H9 (cell line): ENCODE measurements around the gene CCNY. TPM values are rescaled to one million over a fixed set of nuclear protein-coding genes. Genes with fewer than 3 reads are reported as not detected.

Experiments
- DNase-seq: peaks from one replicate; pipeline ENCODE4 v3.0.0-alpha.2; 2017
- H2AFZ ChIP-seq: one replicate; pipeline ENCODE4 v1.6.1; 2013; ENCODE audit warnings: mild to moderate bottlenecking, low read length, control low read depth, moderate library complexity
- H2AK5ac ChIP-seq: 2 replicates; pipeline ENCODE4 v1.6.1; 2013; ENCODE audit warnings: low read length, control low read depth, mixed read lengths; ENCODE audit not compliant: insufficient read length
- H2BK120ac ChIP-seq: one replicate; pipeline ENCODE4 v1.6.1; 2013; ENCODE audit warnings: low read depth, mild to moderate bottlenecking, low read length, control low read depth, inconsistent platforms; ENCODE audit not compliant: poor library complexity, severe bottlenecking
- H2BK12ac ChIP-seq: 2 replicates; pipeline ENCODE4 v1.6.1; 2013; ENCODE audit warnings: low read length, control low read depth, mixed read lengths, low read depth; ENCODE audit not compliant: insufficient read length
- H2BK15ac ChIP-seq: 2 replicates; pipeline ENCODE4 v1.6.1; 2013; ENCODE audit warnings: low read depth, low read length, control low read depth
- H2BK20ac ChIP-seq: one replicate; pipeline ENCODE4 v1.6.1; 2013; ENCODE audit warnings: low read depth, mild to moderate bottlenecking, low read length, control low read depth, inconsistent platforms; ENCODE audit not compliant: poor library complexity, severe bottlenecking
- H2BK5ac ChIP-seq: 2 replicates; pipeline ENCODE4 v1.6.1; 2013; ENCODE audit warnings: low read length, control low read depth, mixed read lengths; ENCODE audit not compliant: insufficient read length
- H3K14ac ChIP-seq: 2 replicates; pipeline ENCODE4 v1.6.1; 2013; ENCODE audit warnings: low read length, control low read depth; ENCODE audit not compliant: insufficient read depth
- H3K18ac ChIP-seq: 2 replicates; pipeline ENCODE4 v1.6.1; 2013; ENCODE audit warnings: low read depth, mild to moderate bottlenecking, mixed read lengths, low read length, control low read depth; ENCODE audit not compliant: insufficient read length
- H3K23ac ChIP-seq: 2 replicates; pipeline ENCODE4 v1.6.1; 2013; ENCODE audit warnings: low read length, control low read depth, mixed read lengths, low read depth; ENCODE audit not compliant: insufficient read length
- H3K23me2 ChIP-seq: 2 replicates; pipeline ENCODE4 v1.6.1; 2013; ENCODE audit warnings: low read depth, mild to moderate bottlenecking, mixed read lengths, low read length, control low read depth; ENCODE audit not compliant: insufficient read length, poor library complexity, severe bottlenecking
- H3K27ac ChIP-seq: 2 replicates; pipeline ENCODE4 v1.5.1; 2013; ENCODE audit warnings: low read length, control low read depth, mixed read lengths, low read depth; ENCODE audit not compliant: insufficient read length
- H3K27me3 ChIP-seq: 2 replicates; pipeline ENCODE4 v1.6.1; 2013; ENCODE audit warnings: low read length, control low read depth, inconsistent platforms; ENCODE audit not compliant: insufficient read depth
- H3K4ac ChIP-seq: 2 replicates; pipeline ENCODE4 v1.6.1; 2013; ENCODE audit warnings: low read depth, mild to moderate bottlenecking, control low read depth, inconsistent platforms, low read length, moderate library complexity
- H3K4me1 ChIP-seq: 2 replicates; pipeline ENCODE4 v1.6.1; 2013; ENCODE audit warnings: low read length, control low read depth, inconsistent platforms; ENCODE audit not compliant: insufficient read depth
- H3K4me2 ChIP-seq: 2 replicates; pipeline ENCODE4 v1.6.1; 2013; ENCODE audit warnings: low read length, control low read depth, mixed read lengths; ENCODE audit not compliant: insufficient read length, insufficient read depth
- H3K56ac ChIP-seq: 2 replicates; pipeline ENCODE4 v1.6.1; 2013; ENCODE audit warnings: low read depth, mild to moderate bottlenecking, mixed read lengths, low read length, control low read depth; ENCODE audit not compliant: insufficient read length
- H3K79me1 ChIP-seq: 2 replicates; pipeline ENCODE4 v1.6.1; 2013; ENCODE audit warnings: low read depth, mild to moderate bottlenecking, moderate library complexity, low read length, control low read depth, inconsistent platforms; ENCODE audit not compliant: insufficient read depth, poor library complexity, severe bottlenecking
- H3K79me2 ChIP-seq: 2 replicates; pipeline ENCODE4 v1.6.1; 2013; ENCODE audit warnings: low read length, control low read depth, inconsistent platforms; ENCODE audit not compliant: insufficient read depth
- H3K9ac ChIP-seq: 2 replicates; pipeline ENCODE4 v1.6.1; 2013; ENCODE audit warnings: low read length, control low read depth, mixed read lengths; ENCODE audit not compliant: insufficient read length; ENCODE audit errors: extremely low read depth
- H3K9me3 ChIP-seq: one replicate; pipeline ENCODE4 v1.6.1; 2013; ENCODE audit warnings: low read depth, low read length, inconsistent platforms; ENCODE audit not compliant: control insufficient read depth
- H3T11ph ChIP-seq: one replicate; pipeline ENCODE4 v1.6.1; 2013; ENCODE audit warnings: mild to moderate bottlenecking, low read length, control low read depth, inconsistent platforms
- H4K20me1 ChIP-seq: one replicate; pipeline ENCODE4 v1.6.1; 2013; ENCODE audit not compliant: control insufficient read depth, insufficient read length, insufficient read depth
- H4K5ac ChIP-seq: 2 replicates; pipeline ENCODE4 v1.6.1; 2013; ENCODE audit warnings: low read depth, mild to moderate bottlenecking, mixed read lengths, low read length, control low read depth; ENCODE audit not compliant: insufficient read length
- H4K8ac ChIP-seq: replicated peaks from 2 replicates; pipeline ENCODE4 v1.6.1; 2013; ENCODE audit warnings: low read length, control low read depth, mixed read lengths, low read depth; ENCODE audit not compliant: insufficient read length
- H4K91ac ChIP-seq: 2 replicates; pipeline ENCODE4 v1.6.1; 2013; ENCODE audit warnings: low read depth, mild to moderate bottlenecking, moderate library complexity, mixed read lengths, low read length, control low read depth; ENCODE audit not compliant: insufficient read length
- H3K27ac Mint-ChIP-seq, 3 experiments: 2 replicates in 2 of 3; 3 replicates in 1 of 3; pipeline ENCODE4 v1.8.0; 2020 to 2021; ENCODE audit warnings: mixed read lengths in 3 of 3, mild to moderate bottlenecking in 1 of 3, moderate library complexity in 1 of 3
- H3K27me3 Mint-ChIP-seq: 2 replicates; pipeline ENCODE4 v1.8.0; 2021; ENCODE audit warnings: low read depth, mild to moderate bottlenecking, moderate library complexity, mixed read lengths
- H3K36me3 Mint-ChIP-seq, 3 experiments: 2 replicates in 2 of 3; 3 replicates in 1 of 3; pipeline ENCODE4 v1.8.0; 2020 to 2021; ENCODE audit warnings: low read depth in 3 of 3, mixed read lengths in 3 of 3; ENCODE audit not compliant: insufficient read depth in 1 of 3
- H3K4me1 Mint-ChIP-seq, 2 experiments: 2 replicates each; pipeline ENCODE4 v1.8.0; 2020; ENCODE audit warnings: mixed read lengths in 2 of 2
- H3K4me3 Mint-ChIP-seq, 2 experiments: 2 replicates in 1 of 2; 3 replicates in 1 of 2; pipeline ENCODE4 v1.8.0; 2020 to 2021; ENCODE audit warnings: mild to moderate bottlenecking in 2 of 2, mixed read lengths in 2 of 2, moderate library complexity in 1 of 2
- H3K9me3 Mint-ChIP-seq, 2 experiments: 2 replicates in 1 of 2; 3 replicates in 1 of 2; pipeline ENCODE4 v1.8.0; 2020; ENCODE audit warnings: mild to moderate bottlenecking in 2 of 2, mixed read lengths in 2 of 2, moderate library complexity in 1 of 2
- WGBS: extraction: QIAGEN DNeasy Blood & Tissue Kit; methylation state at CpG from one replicate; pipeline ENCODE4 v1.1.7; 2013; ENCODE audit warnings: missing lambda C conversion rate, low lambda C conversion rate, mixed read lengths; ENCODE audit not compliant: insufficient read length; ENCODE audit errors: extremely low coverage; 5-methylcytosine and 5-hydroxymethylcytosine counted together
- total RNA-seq: library from RNA; stranded (reverse); gene quantifications from 2 replicates; pipeline ENCODE4 v1.2.1, GENCODE V29; 2021
- TF ChIP-seq, protein P1 (sequence below): fragments of 200-600 bp; sonication (generic); conservative IDR thresholded peaks from 3 replicates; pipeline ENCODE4 v1.8.0; 2021; ENCODE audit warnings: antibody characterized with exemption, mild to moderate bottlenecking

Gene CCNY
- total RNA-seq, 1 experiment from 2014 or later, result 62.1 TPM

DNA sequence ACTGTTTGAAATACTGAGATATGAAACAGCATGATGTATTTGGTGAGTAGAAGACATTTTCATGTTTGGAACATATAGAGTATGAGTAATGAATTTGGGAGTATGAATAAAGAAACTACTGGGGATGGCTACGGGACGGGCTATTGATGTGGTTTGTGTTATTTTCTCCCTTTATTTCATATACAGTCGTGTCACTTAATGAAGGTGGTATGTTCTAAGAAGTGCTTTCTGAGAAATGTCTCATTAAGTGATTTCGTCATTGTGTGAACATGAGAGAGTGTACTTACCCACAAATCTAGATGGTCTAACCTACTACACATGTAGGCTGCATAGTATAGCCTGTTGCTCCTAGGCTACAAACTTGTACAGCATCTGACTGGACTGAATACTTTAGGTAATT is 106.3 kb downstream of the CCNY start:
- Histone ChIP-seq H3K79me2 (peaks cover 5% of the 10 kb centered on the region; the same call in 1 of the 2 replicates), H4K5ac (no peak overlapping the region), H3K14ac (no peak overlapping the region), H3K4me1 (peaks cover 1% of the 10 kb centered on the region; the same call in 1 of the 2 replicates), H3K27me3 (no peaks in the 10 kb centered on the region; the same call in 1 of the 2 replicates), H3K9ac (no peak overlapping the region), H3K79me1 (peaks cover 10% of the 10 kb centered on the region), H4K8ac (no peak overlapping the region), H3K9me3 (no peaks in the 10 kb centered on the region), H2BK5ac (no peak overlapping the region), H2BK120ac (no peak overlapping the region), H3K23ac (no peak overlapping the region), H2BK12ac (no peak overlapping the region), H4K91ac (no peak overlapping the region), H2AK5ac (no peak overlapping the region), H3K4me2 (no peak overlapping the region), H3K18ac (no peak overlapping the region), H2BK15ac (no peak overlapping the region), H3T11ph (no peak overlapping the region), H4K20me1 (no peaks in the 10 kb centered on the region), H3K56ac (no peak overlapping the region), H3K23me2 (no peaks in the 10 kb centered on the region), H3K4ac (no peak overlapping the region), H2BK20ac (no peak overlapping the region), H3K27ac (no peak overlapping the region), H2AFZ (no peak overlapping the region)
- Mint-ChIP-seq H3K27me3 (no peaks in the 10 kb centered on the region), H3K4me1 (peaks cover 7 to 14% of the 10 kb centered on the region in 2 experiments), H3K9me3 (peaks cover 27 to 31% of the 10 kb centered on the region in 2 experiments), H3K4me3 (no peak overlapping the region), H3K36me3 (peaks cover 28 to 40% (median 32%) of the 10 kb centered on the region in 3 experiments), H3K27ac (no peak overlapping the region)
- TF ChIP-seq, protein P1, sequence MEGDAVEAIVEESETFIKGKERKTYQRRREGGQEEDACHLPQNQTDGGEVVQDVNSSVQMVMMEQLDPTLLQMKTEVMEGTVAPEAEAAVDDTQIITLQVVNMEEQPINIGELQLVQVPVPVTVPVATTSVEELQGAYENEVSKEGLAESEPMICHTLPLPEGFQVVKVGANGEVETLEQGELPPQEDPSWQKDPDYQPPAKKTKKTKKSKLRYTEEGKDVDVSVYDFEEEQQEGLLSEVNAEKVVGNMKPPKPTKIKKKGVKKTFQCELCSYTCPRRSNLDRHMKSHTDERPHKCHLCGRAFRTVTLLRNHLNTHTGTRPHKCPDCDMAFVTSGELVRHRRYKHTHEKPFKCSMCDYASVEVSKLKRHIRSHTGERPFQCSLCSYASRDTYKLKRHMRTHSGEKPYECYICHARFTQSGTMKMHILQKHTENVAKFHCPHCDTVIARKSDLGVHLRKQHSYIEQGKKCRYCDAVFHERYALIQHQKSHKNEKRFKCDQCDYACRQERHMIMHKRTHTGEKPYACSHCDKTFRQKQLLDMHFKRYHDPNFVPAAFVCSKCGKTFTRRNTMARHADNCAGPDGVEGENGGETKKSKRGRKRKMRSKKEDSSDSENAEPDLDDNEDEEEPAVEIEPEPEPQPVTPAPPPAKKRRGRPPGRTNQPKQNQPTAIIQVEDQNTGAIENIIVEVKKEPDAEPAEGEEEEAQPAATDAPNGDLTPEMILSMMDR, result no peak
- WGBS, result no CpG with 5 or more reads among the region's 4 CpGs
- DNase-seq, result no peak
